Adipocyte (in vitro differentiated cells): ENCODE data around the gene RAB20.
"Not testable (repeated sequence)": the region's sequence is repeated elsewhere in the genome, so short reads cannot be mapped to it uniquely, and the experiment has no call there.

Experiments
- DNase-seq: peaks from one replicate; pipeline ENCODE4 v3.0.0-alpha.2; 2015; ENCODE audit warnings: low read depth
- H3K27me3 ChIP-seq: replicated peaks from 2 replicates; pipeline ENCODE4 v1.7.0; 2013; ENCODE audit warnings: mild to moderate bottlenecking, low read length, moderate library complexity; ENCODE audit not compliant: control insufficient read depth, insufficient read depth
- H3K36me3 ChIP-seq: 2 replicates; pipeline ENCODE4 v1.7.0; 2013; ENCODE audit warnings: low read length, mild to moderate bottlenecking, moderate library complexity; ENCODE audit not compliant: control insufficient read depth, insufficient read depth, severe bottlenecking
- H3K4me1 ChIP-seq: 2 replicates; pipeline ENCODE4 v1.7.0; 2013; ENCODE audit warnings: mild to moderate bottlenecking, low read length, moderate library complexity; ENCODE audit not compliant: control insufficient read depth, insufficient read depth
- H3K4me3 ChIP-seq: 2 replicates; pipeline ENCODE4 v1.7.0; 2013; ENCODE audit warnings: mild to moderate bottlenecking, low read length, moderate library complexity
- H3K9ac ChIP-seq: 2 replicates; pipeline ENCODE4 v1.7.0; 2013; ENCODE audit warnings: mild to moderate bottlenecking, low read length, moderate library complexity
- H3K9me3 ChIP-seq: 2 replicates; pipeline ENCODE4 v1.7.0; 2013; ENCODE audit warnings: mild to moderate bottlenecking, low read length, moderate library complexity; ENCODE audit not compliant: control insufficient read depth

The RAB20 gene

GRCh38 chr13:110536006-110536693, 25.4 kb downstream of the RAB20 start:
- no peak overlapping the region for H3K4me3 ChIP-seq

GRCh38 chr13:110535526-110535925, 26.0 kb downstream of the RAB20 start:
- Histone ChIP-seq H3K27me3 (no peaks in the 10 kb centered on the region), H3K4me1 (peaks cover 6% of the 10 kb centered on the region), H3K4me3 (no peak overlapping the region), H3K9me3 (peaks cover 7% of the 10 kb centered on the region), H3K36me3 (peaks cover 12% of the 10 kb centered on the region), H3K9ac (no peak overlapping the region)
- no peak for DNase-seq

More at GRCh38 chr13:110536006-110536693, 25.4 kb downstream of the RAB20 start:
- Histone ChIP-seq H3K9ac (no peak overlapping the region), H3K36me3 (peaks cover 8% of the 10 kb centered on the region), H3K4me1 (peaks cover 11% of the 10 kb centered on the region), H3K27me3 (no peaks in the 10 kb centered on the region), H3K9me3 (peaks cover 2% of the 10 kb centered on the region)
- no peak for DNase-seq

GRCh38 chr13:110533771-110534670, 27.5 kb downstream of the RAB20 start:
- peaks cover 7% of the 10 kb centered on the region for H3K9me3 ChIP-seq
- peaks cover 13% of the 10 kb centered on the region for H3K4me1 ChIP-seq
- peaks cover 12% of the 10 kb centered on the region for H3K36me3 ChIP-seq
- no peak for DNase-seq
- H3K9ac ChIP-seq: no peak overlapping the region
- H3K27me3 ChIP-seq: no peaks in the 10 kb centered on the region
- H3K4me3 ChIP-seq: no peak overlapping the region

- peaks cover 12% of the 10 kb centered on the region for H3K36me3 ChIP-seq
- not testable (repeated sequence) for H3K27me3 ChIP-seq, H3K9ac ChIP-seq, DNase-seq, H3K4me3 ChIP-seq, H3K9me3 ChIP-seq
- H3K4me1 ChIP-seq: peaks cover 22% of the 10 kb centered on the region
These were observed 29.3 kb downstream of the RAB20 start for GRCh38 chr13:110532258-110532657.

- no peak overlapping the region for H3K9ac ChIP-seq
These were observed 29.8 kb downstream of the RAB20 start for GRCh38 chr13:110531671-110532083.

GRCh38 chr13:110531100-110531499, 30.4 kb downstream of the RAB20 start:
- H3K4me3 ChIP-seq: no peak overlapping the region
- no peak overlapping the region for H3K9ac ChIP-seq
- H3K9me3 ChIP-seq: peaks cover 7% of the 10 kb centered on the region
- no peaks in the 10 kb centered on the region for H3K27me3 ChIP-seq
- H3K36me3 ChIP-seq: peaks cover 12% of the 10 kb centered on the region
- DNase-seq: no peak
- H3K4me1 ChIP-seq: peaks cover 25% of the 10 kb centered on the region

More at GRCh38 chr13:110531671-110532083, 29.8 kb downstream of the RAB20 start:
- Histone ChIP-seq H3K9me3 (peaks cover 7% of the 10 kb centered on the region), H3K4me3 (no peak overlapping the region), H3K4me1 (peaks cover 25% of the 10 kb centered on the region), H3K27me3 (no peaks in the 10 kb centered on the region), H3K36me3 (peaks cover 12% of the 10 kb centered on the region)
- no peak for DNase-seq

- Histone ChIP-seq H3K9ac (no peak overlapping the region), H3K4me3 (no peak overlapping the region), H3K36me3 (peaks cover 12% of the 10 kb centered on the region), H3K4me1 (peaks cover 25% of the 10 kb centered on the region), H3K9me3 (peaks cover 7% of the 10 kb centered on the region), H3K27me3 (no peaks in the 10 kb centered on the region)
- no peak for DNase-seq
These were observed 31.8 kb downstream of the RAB20 start for GRCh38 chr13:110529522-110530311.

- H3K9ac ChIP-seq: peak overlapping the region; percentile 11
- no peak for DNase-seq
- no peak overlapping the region for H3K4me3 ChIP-seq
- peaks cover 12% of the 10 kb centered on the region for H3K36me3 ChIP-seq
- peaks cover 25% of the 10 kb centered on the region for H3K4me1 ChIP-seq
- peaks cover 7% of the 10 kb centered on the region for H3K9me3 ChIP-seq
- H3K27me3 ChIP-seq: no peaks in the 10 kb centered on the region
These were observed 32.6 kb downstream of the RAB20 start for GRCh38 chr13:110528911-110529310.

GRCh38 chr13:110528371-110528770, 33.2 kb downstream of the RAB20 start:
- Histone ChIP-seq H3K9me3 (peaks cover 7% of the 10 kb centered on the region), H3K36me3 (peaks cover 16% of the 10 kb centered on the region), H3K27me3 (no peaks in the 10 kb centered on the region), H3K4me3 (no peak overlapping the region), H3K9ac (peak overlapping the region; percentile 11), H3K4me1 (peaks cover 25% of the 10 kb centered on the region)
- no peak for DNase-seq

- Histone ChIP-seq H3K4me3 (no peak overlapping the region), H3K9ac (no peak overlapping the region), H3K27me3 (no peaks in the 10 kb centered on the region), H3K4me1 (peaks cover 44% of the 10 kb centered on the region), H3K36me3 (peaks cover 9% of the 10 kb centered on the region), H3K9me3 (no peaks in the 10 kb centered on the region)
- no peak for DNase-seq
These were observed 35.9 kb downstream of the RAB20 start for GRCh38 chr13:110525328-110526319.
